GM04503 (cell line): ENCODE results near the gene CYP19A1.

Experiments used
- DNase-seq: peaks from one replicate; pipeline ENCODE4 v3.0.0-alpha.2; 2012; ENCODE audit warnings: low read depth

The CYP19A1 gene

GRCh38 chr15:51183076-51183475 lies 155.3 kb downstream of the CYP19A1 start:
- DNase-seq = no peak

- no peak for DNase-seq
These were observed 156.5 kb downstream of the CYP19A1 start for GRCh38 chr15:51181905-51182304.

GRCh38 chr15:51181221-51181620 lies 157.2 kb downstream of the CYP19A1 start:
- no peak for DNase-seq

GRCh38 chr15:51180534-51180933 lies 157.9 kb downstream of the CYP19A1 start:
- DNase-seq = no peak

- DNase-seq = no peak
These were observed 158.4 kb downstream of the CYP19A1 start for GRCh38 chr15:51180011-51180410.

GRCh38 chr15:51172193-51172592 lies 166.2 kb downstream of the CYP19A1 start:
- peak; percentile 18 for DNase-seq

GRCh38 chr15:51171634-51171932 lies 166.8 kb downstream of the CYP19A1 start:
- DNase-seq = no peak

- DNase-seq = no peak
These were observed 167.3 kb downstream of the CYP19A1 start for GRCh38 chr15:51170882-51171633.

- no peak for DNase-seq
These were observed 169.7 kb downstream of the CYP19A1 start for GRCh38 chr15:51168700-51169099.

GRCh38 chr15:51163843-51164242 lies 174.6 kb downstream of the CYP19A1 start:
- DNase-seq = no peak

GRCh38 chr15:51162865-51163762 lies 175.3 kb downstream of the CYP19A1 start:
- DNase-seq = no peak

- no peak for DNase-seq
These were observed 176.7 kb downstream of the CYP19A1 start for GRCh38 chr15:51161491-51162220.

- DNase-seq = no peak
These were observed 177.9 kb downstream of the CYP19A1 start for GRCh38 chr15:51160484-51160883.
